ENCODE measurements around the gene FCSK.
"Not testable (repeated sequence)": the region's sequence is repeated elsewhere in the genome, so short reads cannot be mapped to it uniquely, and the experiment has no call there.

The FCSK gene

GRCh38 chr16:70523076-70523742 is 68.8 kb downstream of the FCSK start, which contains the start of gene COG4:
COG4 (minus strand) TSS chr16:70523554; CDS start chr16:70523543, 11 bp downstream.
- peak; percentile 85 to 87 for DNase-seq (ENCODE audit: low read depth in 2 of 2)

- peak; percentile 41 to 47 for DNase-seq (ENCODE audit: low read depth in 2 of 2)
These were observed 69.5 kb downstream of the FCSK start, which contains the start of gene SF3B3 for GRCh38 chr16:70523743-70524398. SF3B3 (plus strand) TSS chr16:70523816; CDS start chr16:70526657, 2,841 bp downstream.

DNA sequence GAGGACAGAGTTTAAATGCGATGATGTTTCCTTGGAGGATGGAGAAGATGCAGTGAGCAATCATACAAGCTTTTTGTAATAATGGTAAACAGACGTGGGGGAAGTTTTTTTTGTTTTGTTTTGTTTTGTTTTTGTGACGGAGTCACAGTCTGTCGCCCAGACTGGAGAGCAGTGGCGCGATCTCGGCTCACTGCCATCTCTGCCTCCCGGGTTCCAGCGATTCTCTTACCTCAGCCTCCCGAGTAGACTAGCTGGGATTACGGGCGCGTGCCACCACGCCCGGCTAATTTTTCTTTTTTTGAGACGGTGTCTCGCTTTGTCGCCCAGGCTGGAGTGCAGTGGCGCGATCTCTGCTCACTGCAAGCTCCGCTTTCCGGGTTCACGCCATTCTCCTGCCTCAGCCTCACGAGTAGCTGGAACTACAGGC is 70.0 kb downstream of the FCSK start:
- DNase-seq (ENCODE audit: low read depth in 2 of 2): not testable (repeated sequence)

DNA sequence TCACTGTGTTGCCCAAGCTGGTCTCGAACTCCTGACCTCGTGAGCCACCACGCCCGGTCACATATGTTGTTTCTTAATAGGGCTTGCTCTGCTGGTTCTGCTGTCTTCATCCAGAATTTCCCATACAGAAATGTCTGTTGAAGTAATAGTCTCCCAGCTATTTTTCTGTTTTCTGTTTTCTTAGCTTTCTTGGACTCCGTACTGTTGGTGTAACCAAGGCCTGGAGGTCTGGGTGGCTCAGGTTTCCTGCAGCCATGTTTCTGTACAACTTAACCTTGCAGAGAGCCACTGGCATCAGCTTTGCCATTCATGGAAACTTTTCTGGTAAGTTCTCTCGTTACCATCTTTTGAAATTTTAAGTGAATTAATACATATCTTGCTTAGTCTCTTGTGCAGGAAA is 72.0 kb downstream of the FCSK start:
- DNase-seq (ENCODE audit: low read depth in 2 of 2): no peak

DNA sequence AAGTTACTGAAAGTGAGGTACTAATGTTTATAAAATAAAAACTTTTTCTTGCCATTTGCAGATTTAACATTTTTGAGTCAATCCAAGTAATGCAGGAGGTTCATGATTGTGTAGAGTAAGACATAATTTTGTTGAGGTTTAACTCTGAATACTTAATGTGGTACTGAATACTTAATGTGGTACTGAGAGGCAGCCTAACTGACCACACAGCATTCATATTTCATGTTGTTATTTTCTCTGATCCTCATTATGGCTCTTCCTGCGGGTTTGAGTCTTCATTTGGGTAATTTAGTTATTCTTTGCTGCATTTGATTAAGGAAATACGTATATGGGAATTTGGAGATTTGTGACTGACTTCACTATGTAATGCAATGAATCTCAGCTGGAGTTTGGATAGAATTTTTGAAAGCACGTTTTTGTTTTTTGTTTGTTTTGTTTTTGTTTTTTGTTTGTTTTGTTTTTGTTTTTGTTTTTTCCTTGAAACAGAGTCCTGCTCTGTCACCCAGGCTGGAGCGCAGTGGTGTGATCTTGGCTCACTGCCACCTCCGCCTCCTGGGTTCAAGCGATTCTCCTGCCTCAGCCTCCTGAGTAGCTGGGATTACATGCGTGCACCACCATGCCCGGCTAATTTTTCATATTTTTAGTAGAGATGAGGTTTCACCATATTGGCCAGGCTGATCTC is 73.1 kb downstream of the FCSK start:
- no peak for DNase-seq (ENCODE audit: low read depth in 2 of 2)

DNA sequence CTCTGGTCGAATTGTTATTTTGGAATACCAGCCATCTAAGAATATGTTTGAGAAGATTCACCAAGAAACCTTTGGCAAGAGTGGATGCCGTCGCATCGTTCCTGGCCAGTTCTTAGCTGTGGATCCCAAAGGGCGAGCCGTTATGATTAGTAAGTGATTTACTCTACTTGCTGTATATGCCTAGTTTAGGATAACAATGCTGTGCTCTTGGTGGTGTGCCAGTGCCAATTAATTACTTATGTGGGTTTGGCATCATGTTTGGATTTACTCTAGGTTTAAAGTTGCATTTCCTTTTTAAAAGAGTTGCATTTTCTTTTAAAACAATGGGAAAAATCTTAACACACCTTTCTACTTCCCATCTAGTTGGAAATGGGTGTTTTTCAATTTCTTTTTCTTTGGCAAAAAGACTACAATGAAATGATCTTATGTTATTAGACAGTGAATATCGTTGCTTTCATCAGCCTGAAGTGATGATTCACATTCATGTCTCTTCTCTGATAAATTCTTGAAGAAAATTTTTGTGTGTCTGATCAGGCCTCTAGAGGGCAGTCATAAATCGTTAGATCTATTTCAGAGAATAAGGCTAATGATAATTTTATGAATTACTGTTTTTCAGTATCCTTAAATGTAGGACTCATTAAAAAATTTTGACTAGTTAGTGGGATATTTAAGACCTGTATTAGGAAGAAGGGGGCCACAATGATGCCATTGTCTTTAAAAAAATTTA is 74.8 kb downstream of the FCSK start:
- DNase-seq (ENCODE audit: low read depth in 2 of 2): no peak
